GDM1 (cell line): Measurements from ENCODE around the gene ANGPTL8.

Source experiments
- DNase-seq: peaks from one replicate; lab custom pipeline; 2025; lab: John Stamatoyannopoulos, UW

The ANGPTL8 gene

GRCh38 chr19:11291415-11291814 lies 52.0 kb downstream of the ANGPTL8 start:
- no peak for DNase-seq
